Fibroblast of mammary gland (primary cell): ENCODE data around the gene NOL9.

Experiments
- DNase-seq: peaks from one replicate; pipeline ENCODE4 v3.0.0-alpha.2; 2010; ENCODE audit warnings: low read depth
- H3K4me3 ChIP-seq: 2 replicates; pipeline ENCODE4 v1.5.1; 2011; ENCODE audit warnings: low read depth, mild to moderate bottlenecking, low read length, moderate library complexity; ENCODE audit not compliant: control insufficient read depth
- CTCF ChIP-seq: conservative IDR thresholded peaks from 2 replicates; pipeline ENCODE4 v1.5.1; 2011; ENCODE audit warnings: low read depth, low read length, inconsistent platforms; ENCODE audit not compliant: control insufficient read depth, insufficient read depth

NOL9 gene

GRCh38 chr1:6491480-6491962 lies 62.8 kb downstream of the NOL9 start, which contains the start of gene PLEKHG5:
Gene PLEKHG5 (minus strand): TSS chr1:6491667. CDS start chr1:6477571, 14,096 bp downstream.
- DNase-seq = peak; percentile 68
- TF ChIP-seq CTCF = no peak
- H3K4me3 ChIP-seq = peak within 1 kb of the TSS; percentile 75

GRCh38 chr1:6491081-6491449 lies 63.2 kb downstream of the NOL9 start:
- DNase-seq = no peak
- peak overlapping the region; percentile 75 for H3K4me3 ChIP-seq
- TF ChIP-seq CTCF = no peak

- TF ChIP-seq CTCF = no peak
- peak overlapping the region; percentile 75 for H3K4me3 ChIP-seq
- peak; percentile 64 for DNase-seq
Observed at GRCh38 chr1:6490181-6491080, 63.9 kb downstream of the NOL9 start.

GRCh38 chr1:6489799-6490180 lies 64.5 kb downstream of the NOL9 start:
- peak; percentile 64 for DNase-seq
- H3K4me3 ChIP-seq = peak overlapping the region; percentile 75
- peak; percentile 77 for TF ChIP-seq CTCF

GRCh38 chr1:6489383-6489765 lies 64.9 kb downstream of the NOL9 start:
- no peak overlapping the region for H3K4me3 ChIP-seq
- no peak for TF ChIP-seq CTCF

GRCh38 chr1:6488602-6489382 lies 65.5 kb downstream of the NOL9 start:
- TF ChIP-seq CTCF = no peak

More at GRCh38 chr1:6489383-6489765, 64.9 kb downstream of the NOL9 start:
- no peak for DNase-seq

More at GRCh38 chr1:6488602-6489382, 65.5 kb downstream of the NOL9 start:
- H3K4me3 ChIP-seq = no peak overlapping the region
- no peak for DNase-seq
